Measurements from ENCODE around the gene NDEL1.

The NDEL1 gene

DNA sequence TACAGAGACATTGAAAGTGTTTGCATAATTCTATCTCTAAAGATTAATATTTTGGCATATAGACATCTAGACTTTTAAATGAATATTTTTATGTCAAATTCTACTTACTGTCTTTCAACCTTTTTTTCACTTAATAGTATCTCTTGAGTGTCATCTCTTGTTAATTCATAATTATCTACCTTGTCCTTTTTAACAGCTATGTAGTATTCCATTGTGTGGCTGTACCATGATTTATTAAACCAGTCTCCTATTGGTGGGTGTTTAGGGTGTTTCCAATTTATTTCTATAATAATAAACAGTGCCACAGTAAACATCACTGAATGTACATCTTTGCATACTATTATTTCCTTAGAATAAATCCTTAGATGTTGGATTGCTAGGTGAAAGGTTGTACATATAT, 21.7 kb upstream of the NDEL1 start:
- TF ChIP-seq, protein P1, sequence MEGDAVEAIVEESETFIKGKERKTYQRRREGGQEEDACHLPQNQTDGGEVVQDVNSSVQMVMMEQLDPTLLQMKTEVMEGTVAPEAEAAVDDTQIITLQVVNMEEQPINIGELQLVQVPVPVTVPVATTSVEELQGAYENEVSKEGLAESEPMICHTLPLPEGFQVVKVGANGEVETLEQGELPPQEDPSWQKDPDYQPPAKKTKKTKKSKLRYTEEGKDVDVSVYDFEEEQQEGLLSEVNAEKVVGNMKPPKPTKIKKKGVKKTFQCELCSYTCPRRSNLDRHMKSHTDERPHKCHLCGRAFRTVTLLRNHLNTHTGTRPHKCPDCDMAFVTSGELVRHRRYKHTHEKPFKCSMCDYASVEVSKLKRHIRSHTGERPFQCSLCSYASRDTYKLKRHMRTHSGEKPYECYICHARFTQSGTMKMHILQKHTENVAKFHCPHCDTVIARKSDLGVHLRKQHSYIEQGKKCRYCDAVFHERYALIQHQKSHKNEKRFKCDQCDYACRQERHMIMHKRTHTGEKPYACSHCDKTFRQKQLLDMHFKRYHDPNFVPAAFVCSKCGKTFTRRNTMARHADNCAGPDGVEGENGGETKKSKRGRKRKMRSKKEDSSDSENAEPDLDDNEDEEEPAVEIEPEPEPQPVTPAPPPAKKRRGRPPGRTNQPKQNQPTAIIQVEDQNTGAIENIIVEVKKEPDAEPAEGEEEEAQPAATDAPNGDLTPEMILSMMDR (IDR thresholded peaks at IDR 0.05; ENCODE audit: low read depth, low read length, missing control alignments) = no peak
- H3K4me3 ChIP-seq (replicated peaks; ENCODE audit: low read depth, low read length) = no peak overlapping the region
- DNase-seq (ENCODE audit: extremely low read depth, low read depth) = no peak

DNA sequence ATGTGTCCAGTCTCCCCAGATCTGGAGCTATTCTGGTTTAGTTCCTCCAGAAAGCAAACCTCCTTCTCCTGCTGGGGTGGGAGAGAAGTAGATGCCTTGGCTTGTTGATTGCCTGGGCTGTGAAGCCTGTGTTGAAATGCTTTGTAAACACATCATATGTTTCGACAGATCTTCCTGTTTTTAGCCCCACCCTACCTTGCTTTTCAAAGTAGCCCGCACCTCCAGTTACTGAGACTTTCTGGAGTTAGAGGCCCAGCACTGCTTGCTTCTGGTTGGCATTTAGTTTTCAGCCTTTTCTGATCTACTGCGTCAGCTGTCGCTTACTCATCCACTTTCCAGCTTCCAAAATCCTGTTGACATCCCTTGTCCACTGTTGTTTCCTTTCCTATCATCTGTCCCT, 17.9 kb upstream of the NDEL1 start:
- no peak for DNase-seq (ENCODE audit: extremely low read depth, low read depth)
- TF ChIP-seq, protein P1 (IDR thresholded peaks at IDR 0.05; ENCODE audit: low read depth, low read length, missing control alignments) = no peak
- no peak overlapping the region for H3K4me3 ChIP-seq (replicated peaks; ENCODE audit: low read depth, low read length)

DNA sequence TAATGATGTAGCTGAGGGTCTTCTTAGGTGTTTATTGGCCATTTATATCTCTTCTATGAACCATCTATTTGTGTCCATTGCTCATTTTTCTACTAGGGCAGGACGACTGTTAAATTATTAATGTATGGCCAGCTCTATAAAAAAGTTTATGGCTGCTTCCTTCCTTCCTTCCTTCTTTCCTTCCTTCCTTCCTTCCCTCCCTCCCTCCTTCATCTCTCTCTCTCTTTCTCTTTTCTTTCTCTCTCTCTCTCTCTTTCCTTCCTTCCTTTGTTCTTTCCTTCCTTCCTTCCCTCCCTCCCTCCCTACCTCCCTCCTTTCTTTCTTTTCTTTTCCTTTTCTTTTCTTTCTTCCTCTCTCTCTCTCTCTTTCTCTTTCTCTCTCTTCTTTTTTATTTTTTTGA, 17.2 kb upstream of the NDEL1 start:
- TF ChIP-seq, protein P1 (IDR thresholded peaks at IDR 0.05; ENCODE audit: low read depth, low read length, missing control alignments) = no peak
- DNase-seq (ENCODE audit: extremely low read depth, low read depth) = no peak
- H3K4me3 ChIP-seq (replicated peaks; ENCODE audit: low read depth, low read length) = no peak overlapping the region

- TF ChIP-seq, protein P1 (IDR thresholded peaks at IDR 0.05; ENCODE audit: low read depth, low read length, missing control alignments) = no peak
- DNase-seq (ENCODE audit: extremely low read depth, low read depth) = no peak
- H3K4me3 ChIP-seq (replicated peaks; ENCODE audit: low read depth, low read length) = no peak overlapping the region
Measured at GRCh38 chr17:8419305-8419704, 16.4 kb upstream of the NDEL1 start.

GRCh38 chr17:8420041-8420934, 15.4 kb upstream of the NDEL1 start:
- TF ChIP-seq, protein P1 (IDR thresholded peaks at IDR 0.05; ENCODE audit: low read depth, low read length, missing control alignments) = no peak
- H3K4me3 ChIP-seq (replicated peaks; ENCODE audit: low read depth, low read length) = no peak overlapping the region
- no peak for DNase-seq (ENCODE audit: extremely low read depth, low read depth)

DNA sequence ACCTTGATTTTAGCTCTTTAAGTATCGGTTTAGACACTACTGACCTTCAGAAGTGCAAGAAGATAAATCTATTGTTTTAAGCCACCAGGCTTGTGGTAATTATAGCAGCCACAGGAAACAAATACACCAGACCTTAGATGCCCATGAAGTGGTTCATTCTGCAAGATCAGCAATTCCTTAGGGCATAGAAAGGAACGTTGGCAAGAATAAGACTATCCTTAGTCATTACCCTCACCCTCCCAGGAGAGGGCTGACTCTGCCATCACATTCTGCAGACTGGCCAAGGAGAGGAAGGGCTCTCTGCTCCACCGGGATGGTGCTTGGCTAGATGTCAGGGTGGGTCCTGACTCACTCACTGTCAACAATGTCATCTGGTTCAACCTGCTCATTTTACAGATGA, 14.1 kb upstream of the NDEL1 start:
- TF ChIP-seq, protein P1 (IDR thresholded peaks at IDR 0.05; ENCODE audit: low read depth, low read length, missing control alignments) = no peak
- no peak overlapping the region for H3K4me3 ChIP-seq (replicated peaks; ENCODE audit: low read depth, low read length)
- no peak for DNase-seq (ENCODE audit: extremely low read depth, low read depth)

Measured in HFF-Myc (cell line).